GM12874 (cell line): ENCODE results near the gene MARCHF11.

Experiments used
- CTCF ChIP-seq: IDR thresholded peaks from 2 replicates; pipeline ENCODE4 v1.5.1; 2011; ENCODE audit warnings: low read depth, mild to moderate bottlenecking, control low read depth, low read length, moderate library complexity; ENCODE audit not compliant: insufficient read depth

MARCHF11 gene

GRCh38 chr5:16131878-16132277 is 47.7 kb downstream of the MARCHF11 start:
- no peak for TF ChIP-seq CTCF

- no peak for TF ChIP-seq CTCF
Observed at GRCh38 chr5:16128944-16129343, 50.6 kb downstream of the MARCHF11 start.

GRCh38 chr5:16127865-16128544 is 51.6 kb downstream of the MARCHF11 start:
- no peak for TF ChIP-seq CTCF

GRCh38 chr5:16120579-16120978 is 59.0 kb downstream of the MARCHF11 start:
- no peak for TF ChIP-seq CTCF

- no peak for TF ChIP-seq CTCF
Observed at GRCh38 chr5:16119790-16120189, 59.8 kb downstream of the MARCHF11 start.

- no peak for TF ChIP-seq CTCF
Observed at GRCh38 chr5:16115140-16115539, 64.5 kb downstream of the MARCHF11 start.

GRCh38 chr5:16108418-16108817 is 71.2 kb downstream of the MARCHF11 start:
- no peak for TF ChIP-seq CTCF
